Gastrocnemius medialis (tissue), 4 donors: ENCODE data around the gene FAM9A. TPM values are rescaled to one million over a fixed set of nuclear protein-coding genes. Genes with fewer than 3 reads are reported as not detected.
A peak's percentile ranks its signal among the peaks of the same experiment; 100 is the strongest.
"Not testable (repeated sequence)": the region's sequence is repeated elsewhere in the genome, so short reads cannot be mapped to it uniquely, and the experiment has no call there.

Experiments used
- ATAC-seq, 2 donors: fragments of 150-250 bp; one replicate each; pipeline ENCODE4 v1.9.1; 2016
- DNase-seq, 2 donors: peaks; one replicate each; pipeline ENCODE4 v3.0.0-alpha.2; 2019
- H3K27ac ChIP-seq, 4 donors: fragments of 200-600 bp; sonication (generic); 1 replicate in 1 of 4; 2 replicates in 3 of 4; pipeline ENCODE4 v1.5.1; 2016 to 2018; ENCODE audit warnings: mild to moderate bottlenecking in 2 of 4, moderate library complexity in 1 of 4
- H3K27me3 ChIP-seq, 3 donors: fragments of 200-600 bp; sonication (generic) in 2 of 3; 1 replicate in 1 of 3; 2 replicates in 2 of 3; pipeline versions ENCODE4 v1.5.1 to v1.6.0; 2016 to 2019; ENCODE audit warnings: mild to moderate bottlenecking in 1 of 3, moderate library complexity in 1 of 3
- H3K36me3 ChIP-seq, 2 donors: fragments of 200-600 bp; sonication (generic) in 1 of 2; one replicate each; pipeline ENCODE4 v1.5.1; 2017 to 2018
- H3K4me1 ChIP-seq, 2 donors: fragments of 200-600 bp; sonication (generic) in 1 of 2; one replicate each; pipeline ENCODE4 v1.5.1; 2016 to 2017; ENCODE audit warnings: mild to moderate bottlenecking in 2 of 2
- H3K4me3 ChIP-seq, 4 donors: fragments of 200-600 bp; sonication (generic) in 3 of 4; 1 replicate in 1 of 4; 2 replicates in 3 of 4; pipeline ENCODE4 v1.5.1; 2016 to 2019; ENCODE audit warnings: mild to moderate bottlenecking in 2 of 4
- H3K9me3 ChIP-seq, 3 donors: fragments of 200-600 bp; sonication (generic) in 2 of 3; 1 replicate in 1 of 3; 2 replicates in 2 of 3; pipeline ENCODE4 v1.5.1; 2016 to 2019
- CTCF ChIP-seq, 5 experiments: fragments of 450-650 bp in 3 of 5; fragments of 200-600 bp in 2 of 5; sonication (generic) in 2 of 5; IDR thresholded peaks in 4 of 5; conservative IDR thresholded peaks in 1 of 5; 1 replicate in 4 of 5; 2 replicates in 1 of 5; pipeline ENCODE4 v1.5.1; 2016 to 2019; ENCODE audit warnings: antibody characterized with exemption in 5 of 5, mild to moderate bottlenecking in 3 of 5, moderate library complexity in 3 of 5
- POLR2A ChIP-seq, 2 donors: fragments of 450-650 bp; IDR thresholded peaks; one replicate each; pipeline ENCODE4 v1.6.1; 2017; ENCODE audit warnings: antibody characterized with exemption in 2 of 2, mild to moderate bottlenecking in 2 of 2, moderate library complexity in 2 of 2
- in situ Hi-C, 4 donors: fragments of 200-750 bp; cut with MboI; loops; one replicate each; pipeline versions ENCODE4 v1.15.0 to v1.8.0; 2017; ENCODE audit warnings: low sequenced_read_pairs in 4 of 4
- intact Hi-C: fragments of 100-400 bp; cut with DNase I; formaldehyde crosslinking; loops from one replicate; pipeline ENCODE4 v1.15.1; 2023; ENCODE audit warnings: low total_unique reads
- total RNA-seq, 4 donors: library from RNA; depleted of rRNA; stranded (reverse); fragments of >200 nt; gene quantifications; one replicate each; pipeline versions ENCODE4 v1.1.0 to v1.2.3, GENCODE V29; 2016

The FAM9A gene
- total RNA-seq, 4 donors from 2014 or later, result not detected

GRCh38 chrX:8783097-8783713, 18.0 kb downstream of the FAM9A start:
- DNase-seq, result no peak
- H3K4me3 ChIP-seq, result no peak overlapping the region
- peak in 1 of 5 experiments; percentile 15 for TF ChIP-seq CTCF (IDR thresholded peaks at IDR 0.05 in 4 of 5, conservative IDR thresholded peaks at IDR 0.05 in 1 of 5)
- TF ChIP-seq POLR2A (IDR thresholded peaks at IDR 0.05), result no peak
- no peaks in the 10 kb centered on the region for H3K36me3 ChIP-seq
- H3K27ac ChIP-seq, result no peak overlapping the region
- intact Hi-C loops, result no loop called here
- H3K9me3 ChIP-seq, result no peaks in the 10 kb centered on the region
- no peak for ATAC-seq
- no peaks in the 10 kb centered on the region for H3K4me1 ChIP-seq
- H3K27me3 ChIP-seq, result no peaks in the 10 kb centered on the region
- in situ Hi-C loops, result no loop called here

- no peaks in the 10 kb centered on the region for H3K9me3 ChIP-seq
- DNase-seq, result no peak
- intact Hi-C loops (no loop called here), in situ Hi-C loops (no loop called here)
- no peak overlapping the region for H3K27ac ChIP-seq
- no peaks in the 10 kb centered on the region for H3K27me3 ChIP-seq
- TF ChIP-seq CTCF (IDR thresholded peaks at IDR 0.05 in 4 of 5, conservative IDR thresholded peaks at IDR 0.05 in 1 of 5), result no peak
- no peak for TF ChIP-seq POLR2A (IDR thresholded peaks at IDR 0.05)
- no peak for ATAC-seq
- H3K4me1 ChIP-seq, result no peaks in the 10 kb centered on the region
- H3K4me3 ChIP-seq, result no peak overlapping the region
- H3K36me3 ChIP-seq, result no peaks in the 10 kb centered on the region
Measured at GRCh38 chrX:8782595-8782994, 18.6 kb downstream of the FAM9A start.

GRCh38 chrX:8781921-8782320, 19.3 kb downstream of the FAM9A start:
- H3K4me1 ChIP-seq, in situ Hi-C loops, H3K27me3 ChIP-seq, intact Hi-C loops, DNase-seq, H3K9me3 ChIP-seq, H3K36me3 ChIP-seq, ATAC-seq, H3K4me3 ChIP-seq, H3K27ac ChIP-seq: not testable (repeated sequence)

- ATAC-seq (no peak), DNase-seq (no peak)
- TF ChIP-seq CTCF (IDR thresholded peaks at IDR 0.05 in 4 of 5, conservative IDR thresholded peaks at IDR 0.05 in 1 of 5), result no peak
- no peak for TF ChIP-seq POLR2A (IDR thresholded peaks at IDR 0.05)
- Histone ChIP-seq H3K36me3 (no peaks in the 10 kb centered on the region), H3K4me3 (no peak overlapping the region), H3K27ac (no peak overlapping the region), H3K4me1 (no peaks in the 10 kb centered on the region), H3K9me3 (no peaks in the 10 kb centered on the region), H3K27me3 (peaks cover 0 to 9% (median 0%) of the 10 kb centered on the region in 3 donors)
- intact Hi-C loops, result no loop called here
- in situ Hi-C loops, result loop anchor here in 1 of 4 donors (25.0 kb wide), 1 partner anchor 939 kb away; no protein-coding TSS in a partner anchor
Measured at GRCh38 chrX:8773117-8773516, 28.1 kb downstream of the FAM9A start.

- DNase-seq (no peak), ATAC-seq (no peak)
- no peak overlapping the region for H3K4me3 ChIP-seq
- TF ChIP-seq POLR2A (IDR thresholded peaks at IDR 0.05) (no peak), CTCF (IDR thresholded peaks at IDR 0.05 in 4 of 5, conservative IDR thresholded peaks at IDR 0.05 in 1 of 5) (no peak)
- intact Hi-C loops (no loop called here), in situ Hi-C loops (loop anchor here in 1 of 4 donors (25.0 kb wide), 1 partner anchor 952 kb away; no protein-coding TSS in a partner anchor)
- no peaks in the 10 kb centered on the region for H3K4me1 ChIP-seq
- H3K9me3 ChIP-seq, result no peaks in the 10 kb centered on the region
- H3K27me3 ChIP-seq, result no peaks in the 10 kb centered on the region
- no peak overlapping the region for H3K27ac ChIP-seq
- no peaks in the 10 kb centered on the region for H3K36me3 ChIP-seq
Measured at GRCh38 chrX:8760021-8760420, 41.2 kb downstream of the FAM9A start.

- ATAC-seq, H3K9me3 ChIP-seq, intact Hi-C loops, H3K4me3 ChIP-seq, H3K4me1 ChIP-seq, DNase-seq, H3K27me3 ChIP-seq, H3K36me3 ChIP-seq, H3K27ac ChIP-seq: not testable (repeated sequence)
- in situ Hi-C loops, result loop anchor here in 1 of 4 donors (25.0 kb wide), 1 partner anchor 954 kb away; no protein-coding TSS in a partner anchor
Measured at GRCh38 chrX:8758706-8759105, 42.5 kb downstream of the FAM9A start.

- DNase-seq, H3K4me3 ChIP-seq, H3K27me3 ChIP-seq, H3K9me3 ChIP-seq, H3K27ac ChIP-seq, H3K4me1 ChIP-seq, intact Hi-C loops, ATAC-seq, H3K36me3 ChIP-seq: not testable (repeated sequence)
- in situ Hi-C loops, result loop anchor here in 1 of 4 donors (25.0 kb wide), 1 partner anchor 955 kb away; no protein-coding TSS in a partner anchor
Measured at GRCh38 chrX:8757609-8758389, 43.4 kb downstream of the FAM9A start.
